T-helper 9 cell (primary cell): Measurements from ENCODE around the gene SLC4A5.

ENCODE experiments used
- DNase-seq: peaks from one replicate; pipeline ENCODE4 v3.0.0-alpha.2; 2020

The SLC4A5 gene

DNA sequence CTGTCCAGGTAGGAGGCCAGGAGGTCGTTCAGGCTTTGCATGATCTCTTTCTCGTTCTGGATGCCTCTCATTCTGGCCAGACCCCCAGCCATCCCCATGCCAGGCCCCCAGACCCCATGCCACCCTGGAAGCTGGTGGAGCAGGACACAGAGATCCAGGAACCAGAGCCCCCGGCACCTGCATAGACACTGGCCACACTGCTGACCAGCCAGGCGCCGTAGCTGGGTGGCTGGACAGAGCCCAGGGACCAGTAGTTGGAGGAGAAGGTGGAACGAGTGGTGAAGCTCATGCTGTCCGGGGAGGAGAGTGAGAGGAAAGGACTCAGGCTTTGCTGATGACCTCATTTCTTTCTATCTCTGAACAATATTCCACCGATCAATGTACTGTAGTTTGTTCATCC is 35.5 kb downstream of the SLC4A5 start:
- no peak for DNase-seq

DNA sequence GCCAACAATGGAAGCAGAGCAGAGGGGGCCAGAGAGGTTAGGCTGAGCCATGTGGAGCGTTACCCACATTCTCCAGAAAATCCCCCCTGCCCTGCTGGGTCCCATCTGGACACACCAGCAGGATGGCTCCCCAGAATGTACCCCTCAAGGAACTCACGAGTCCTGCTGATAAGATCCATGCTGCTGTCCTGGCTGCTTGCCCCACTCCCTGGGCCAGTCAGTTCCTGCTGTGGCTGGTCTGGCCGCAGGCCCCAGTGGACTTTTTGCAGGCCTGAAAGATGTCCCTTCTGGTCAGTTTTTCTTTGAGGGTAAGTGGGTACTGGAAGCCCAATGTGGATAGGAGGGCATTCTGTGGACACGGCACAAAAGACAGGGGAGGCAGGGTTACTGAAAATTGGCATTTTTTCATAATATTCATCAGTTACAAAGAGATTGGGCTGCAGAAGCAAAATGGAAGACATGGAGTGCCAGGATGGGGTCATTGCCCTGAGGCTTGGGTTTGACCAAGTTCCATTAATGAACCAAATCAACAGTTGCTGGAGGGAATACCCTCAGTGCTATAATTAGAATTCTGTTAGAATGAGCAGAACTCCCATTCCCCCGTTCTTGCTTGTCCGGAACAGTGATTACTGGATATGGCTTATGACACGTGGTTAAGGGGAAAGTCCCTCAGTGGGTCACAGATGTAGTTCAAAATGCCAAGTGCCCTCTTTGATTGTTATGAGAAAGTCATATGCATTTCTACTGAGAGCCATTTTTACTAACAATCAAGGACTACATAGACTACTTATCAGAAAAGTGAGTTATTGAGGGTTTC is 38.7 kb downstream of the SLC4A5 start:
- no peak for DNase-seq

DNA sequence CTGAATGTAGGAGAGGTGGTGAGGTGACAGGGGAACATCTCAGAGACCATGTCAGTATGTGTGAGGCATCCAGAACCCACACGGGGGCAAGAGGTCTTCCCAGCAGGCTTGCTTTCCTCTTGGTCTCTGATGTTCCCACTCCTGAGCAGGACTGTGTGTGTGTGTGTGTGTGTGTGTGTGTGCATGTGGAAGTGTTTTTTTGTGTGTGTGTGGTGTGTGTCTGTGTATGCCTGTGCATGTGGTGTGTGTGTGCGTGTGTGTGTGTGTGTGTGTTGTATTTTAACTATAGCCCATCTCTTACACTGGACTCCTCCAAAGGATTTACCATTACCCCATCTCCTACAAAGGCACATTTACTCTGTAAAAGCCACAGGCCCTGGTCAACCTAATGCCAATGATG is 40.4 kb downstream of the SLC4A5 start:
- DNase-seq, result no peak

DNA sequence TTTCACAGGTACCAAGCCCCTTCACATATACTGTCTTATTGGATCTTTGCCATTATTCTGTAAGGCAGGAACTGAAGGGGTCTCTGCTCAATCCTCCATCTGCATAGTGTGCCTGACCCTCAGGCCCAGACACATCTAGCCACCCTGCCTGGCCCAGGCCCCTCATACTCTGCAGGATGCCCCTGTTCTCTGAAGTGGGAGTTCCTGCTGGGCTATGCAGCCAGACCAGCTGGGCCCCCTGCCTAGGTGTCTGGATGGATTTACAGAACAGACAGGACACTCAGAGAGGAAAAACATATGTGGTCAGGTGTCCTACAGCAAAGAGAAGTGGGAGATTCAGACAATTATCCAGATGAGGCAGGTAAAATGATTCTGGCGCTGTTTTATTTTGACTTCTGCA is 42.0 kb downstream of the SLC4A5 start:
- DNase-seq, result no peak

DNA sequence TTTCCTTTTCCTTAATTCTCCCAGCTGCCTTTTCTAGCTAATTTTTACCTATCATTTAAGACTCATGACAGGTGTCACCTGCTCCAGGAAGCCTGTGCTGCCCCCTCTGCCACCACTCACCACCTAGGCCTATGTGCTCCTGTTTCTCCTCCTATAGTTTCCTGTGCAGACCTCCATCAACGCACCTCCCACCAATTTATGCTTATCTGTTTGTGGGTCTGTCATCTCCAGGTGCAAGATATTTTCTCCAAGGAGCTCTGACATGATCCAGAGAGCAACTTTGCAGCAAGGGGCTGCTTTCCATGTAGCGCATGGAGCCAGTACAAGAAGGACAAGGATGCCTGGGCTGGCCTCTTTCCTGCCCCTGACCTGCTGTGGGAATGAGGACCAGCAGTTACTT is 42.7 kb downstream of the SLC4A5 start:
- DNase-seq, result no peak

DNA sequence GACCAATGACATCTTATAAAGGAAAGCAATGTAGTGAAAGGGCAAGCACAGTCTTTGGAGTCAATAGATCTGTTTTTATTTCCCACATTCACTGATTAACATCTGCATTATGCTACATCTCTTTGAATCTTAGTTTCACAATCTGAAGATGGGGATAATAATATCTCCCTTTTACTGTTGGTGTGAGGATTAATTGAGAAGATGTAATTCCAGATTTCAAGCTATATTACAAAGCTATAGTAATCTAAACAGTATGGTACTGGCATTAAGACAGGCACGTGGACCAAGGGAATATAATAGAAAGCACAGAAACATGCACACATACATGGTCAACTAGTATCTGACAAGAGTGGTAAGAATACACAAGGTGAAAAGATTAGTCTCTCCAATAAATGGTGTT is 45.3 kb downstream of the SLC4A5 start:
- no peak for DNase-seq

DNA sequence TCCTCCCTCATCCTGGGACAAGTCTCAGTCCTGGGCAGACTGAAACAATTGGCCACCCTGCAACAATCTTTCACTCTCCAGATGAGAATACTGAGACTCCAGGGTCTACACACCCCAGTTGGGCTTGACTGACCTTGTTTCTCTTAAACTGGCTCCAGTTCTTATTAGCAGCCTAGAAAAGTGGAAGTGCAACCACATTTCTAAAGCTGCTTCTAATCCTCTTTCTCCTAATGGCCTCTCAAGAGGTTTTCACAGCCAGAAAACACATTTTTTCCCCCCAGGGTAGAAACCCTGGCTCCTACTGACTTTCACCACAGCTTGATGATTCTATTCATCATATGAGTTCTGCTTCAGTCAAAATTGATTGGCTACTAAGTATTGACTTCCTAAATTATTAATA is 45.8 kb downstream of the SLC4A5 start:
- no peak for DNase-seq

DNA sequence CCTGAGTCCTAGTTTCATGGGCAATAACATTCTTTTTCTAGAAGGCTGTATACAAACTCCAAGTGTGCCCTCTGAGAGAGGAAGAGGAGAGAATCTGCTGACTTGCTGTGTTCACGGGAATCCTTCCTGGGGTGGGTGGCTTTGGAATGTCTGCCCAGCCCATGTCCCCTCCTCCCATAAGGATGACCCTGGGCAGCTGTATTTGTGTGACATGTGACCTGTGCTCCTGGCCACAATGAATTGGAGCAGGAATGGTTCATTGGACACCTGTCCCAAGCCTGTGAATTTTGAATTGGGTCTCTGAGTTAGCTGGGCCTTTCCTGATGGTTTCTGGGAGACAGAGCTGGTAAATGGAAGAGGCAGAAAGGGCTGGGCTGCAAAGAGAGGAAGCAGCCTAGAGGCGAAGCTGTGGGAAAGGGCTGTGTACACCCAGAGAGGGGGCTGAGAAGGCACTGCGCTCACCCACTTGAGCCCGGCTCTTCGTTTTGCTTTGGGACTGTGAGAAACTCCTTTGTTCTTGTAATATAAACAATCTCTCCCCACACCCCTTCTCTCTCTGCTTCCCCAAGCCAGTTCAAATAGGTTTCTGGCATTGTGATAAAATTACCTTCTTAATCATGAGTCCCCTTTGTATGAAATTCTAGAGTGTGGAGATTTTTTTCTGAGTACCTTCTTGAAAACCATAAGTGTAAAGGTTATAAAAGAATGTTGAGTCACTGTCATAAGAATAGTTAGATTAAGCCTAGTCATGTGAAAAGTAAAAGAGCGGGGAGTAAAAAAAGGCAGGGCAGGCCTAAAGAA is 49.8 kb downstream of the SLC4A5 start:
- DNase-seq, result no peak

DNA sequence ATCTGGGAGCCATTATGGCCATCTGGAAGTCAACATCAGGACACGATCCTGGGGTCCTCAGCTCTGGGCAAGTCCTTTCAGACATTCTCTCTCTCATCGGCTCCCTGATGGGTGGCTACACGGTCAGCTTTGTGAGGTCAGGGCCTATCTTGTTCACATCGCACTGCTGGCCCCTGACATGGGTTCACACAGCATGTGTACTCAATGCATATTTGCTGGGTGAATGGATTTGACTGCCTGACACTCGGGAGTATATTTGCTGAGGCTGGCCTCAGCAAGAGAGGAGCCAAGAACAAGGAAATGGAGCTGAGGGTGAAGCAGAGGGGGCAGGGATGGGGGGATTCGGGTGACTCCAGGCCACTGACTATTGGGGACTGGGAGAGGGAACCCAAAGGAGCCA is 50.5 kb downstream of the SLC4A5 start:
- no peak for DNase-seq

DNA sequence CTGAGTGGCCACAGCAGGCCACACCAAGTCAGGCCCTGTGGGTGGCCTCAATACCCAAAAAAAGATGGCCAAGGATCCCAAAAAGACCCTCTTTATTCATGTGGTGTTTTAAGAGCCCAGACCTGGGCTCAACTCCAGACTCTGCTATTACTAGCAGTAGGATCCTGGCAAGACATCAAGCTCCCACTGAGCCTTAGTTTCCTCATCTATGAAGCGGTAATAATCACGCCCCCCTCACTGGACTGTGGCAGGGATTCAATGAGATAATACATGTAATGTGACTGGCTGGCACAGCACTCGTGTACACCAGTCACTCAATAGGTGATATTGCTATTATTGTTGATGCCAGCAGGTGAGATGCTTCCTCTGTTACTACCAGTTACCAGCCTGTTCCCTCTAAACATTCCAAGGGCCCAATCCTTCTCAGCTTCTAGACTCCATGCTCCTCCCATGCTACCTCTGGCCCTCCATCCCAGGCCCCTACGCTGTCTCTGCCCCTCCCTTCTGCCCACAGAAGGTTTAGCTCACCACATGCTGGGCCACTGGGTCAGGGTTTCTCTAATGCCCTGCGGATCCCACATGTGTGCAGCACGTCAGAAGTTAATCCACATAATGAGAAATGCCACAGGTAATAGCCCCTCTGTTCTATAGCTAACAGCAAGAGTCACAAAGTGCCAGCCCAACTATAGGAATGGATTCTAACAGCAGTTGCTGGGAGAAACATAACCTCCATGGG is 51.2 kb downstream of the SLC4A5 start:
- no peak for DNase-seq

DNA sequence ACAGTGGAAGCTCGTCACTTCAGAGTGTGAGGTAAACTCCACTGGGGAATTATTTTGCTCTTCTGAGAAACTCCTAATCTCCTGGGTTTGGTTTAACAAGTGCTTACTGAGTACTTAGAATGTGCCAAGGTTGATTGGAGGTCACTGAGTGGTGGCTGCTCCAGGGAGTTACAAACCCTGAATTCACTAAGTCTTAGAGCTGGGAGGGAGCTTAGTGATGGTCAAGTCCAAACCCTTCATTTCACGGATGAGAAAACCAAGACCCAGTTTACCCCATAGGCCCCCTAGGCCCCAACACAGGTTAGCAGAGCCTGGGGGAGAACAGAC is 52.0 kb downstream of the SLC4A5 start:
- no peak for DNase-seq

DNA sequence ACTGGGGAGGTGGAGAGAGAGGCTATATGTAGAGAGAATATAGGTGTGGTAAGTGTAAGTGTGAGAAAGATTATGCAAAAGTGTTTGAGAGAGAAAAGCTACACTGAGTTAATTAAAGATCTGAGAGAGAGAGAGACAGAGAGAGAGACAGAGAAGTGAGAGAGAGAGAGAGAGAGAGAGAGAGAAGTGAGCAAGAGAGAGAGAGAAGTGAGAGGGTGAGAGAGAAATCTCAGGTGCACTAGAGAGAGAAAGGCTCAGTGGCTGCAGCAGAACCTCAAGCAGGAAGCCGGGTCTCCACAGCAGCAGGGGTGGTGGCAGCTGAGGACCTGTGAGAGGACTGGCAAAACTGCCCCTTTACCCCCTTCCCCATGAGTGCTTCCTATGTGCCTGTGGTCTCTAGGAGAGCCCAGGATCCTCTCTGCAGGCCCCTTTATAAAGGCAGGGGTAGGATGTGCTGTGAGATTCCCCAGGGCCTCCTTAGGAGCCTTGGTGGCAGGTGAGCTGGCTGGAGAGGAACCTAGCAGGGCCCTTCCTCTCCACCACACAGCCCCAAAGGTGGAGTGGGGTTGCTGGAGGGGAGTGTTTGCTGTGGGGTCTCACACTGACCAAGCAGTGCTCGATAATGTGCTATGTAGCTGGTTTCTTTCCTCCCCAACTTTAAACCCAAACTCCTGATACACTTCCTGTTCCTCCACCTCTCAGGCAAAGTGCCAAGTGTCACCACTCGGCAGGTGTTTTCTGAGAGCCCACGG is 52.6 kb downstream of the SLC4A5 start:
- peak; percentile 18 for DNase-seq

DNA sequence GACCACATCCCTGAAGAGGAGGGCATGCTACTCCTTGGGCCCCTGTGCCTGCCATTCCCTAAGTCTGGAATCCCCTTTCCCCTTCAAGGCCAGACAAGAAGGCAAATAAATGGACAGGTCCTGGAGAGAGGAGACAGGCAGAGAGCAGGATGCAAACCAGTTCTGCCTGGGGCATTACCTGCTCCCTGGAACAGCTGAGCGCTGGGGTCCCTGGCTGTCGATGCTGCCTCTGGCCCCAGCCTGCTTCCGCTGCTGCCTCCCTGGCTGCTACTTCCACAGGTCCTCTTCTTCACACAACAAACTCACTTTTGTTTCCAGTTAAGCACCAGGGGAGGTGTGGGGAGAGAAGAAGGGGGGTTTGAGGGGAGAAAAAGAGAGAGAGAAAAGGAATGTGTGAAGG is 53.1 kb downstream of the SLC4A5 start:
- no peak for DNase-seq

DNA sequence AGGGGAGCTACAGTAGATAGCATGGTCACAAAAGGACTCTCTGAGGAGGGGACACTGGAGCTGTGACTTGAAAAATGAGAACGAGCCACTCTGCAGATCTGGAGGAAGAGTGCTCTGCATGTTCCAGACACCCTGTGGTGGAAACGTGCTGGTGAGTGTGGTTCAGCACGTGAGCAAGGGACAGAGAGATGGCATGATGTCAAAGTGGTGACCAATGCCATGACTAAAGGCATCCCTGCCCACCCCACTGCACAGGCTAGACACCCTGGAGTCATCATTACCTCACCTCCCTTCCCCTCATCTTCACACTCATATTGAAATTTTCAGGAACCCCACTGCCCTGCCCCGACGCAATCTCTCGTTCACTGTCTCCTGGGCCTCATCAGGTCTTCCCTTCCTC is 56.5 kb downstream of the SLC4A5 start:
- no peak for DNase-seq

DNA sequence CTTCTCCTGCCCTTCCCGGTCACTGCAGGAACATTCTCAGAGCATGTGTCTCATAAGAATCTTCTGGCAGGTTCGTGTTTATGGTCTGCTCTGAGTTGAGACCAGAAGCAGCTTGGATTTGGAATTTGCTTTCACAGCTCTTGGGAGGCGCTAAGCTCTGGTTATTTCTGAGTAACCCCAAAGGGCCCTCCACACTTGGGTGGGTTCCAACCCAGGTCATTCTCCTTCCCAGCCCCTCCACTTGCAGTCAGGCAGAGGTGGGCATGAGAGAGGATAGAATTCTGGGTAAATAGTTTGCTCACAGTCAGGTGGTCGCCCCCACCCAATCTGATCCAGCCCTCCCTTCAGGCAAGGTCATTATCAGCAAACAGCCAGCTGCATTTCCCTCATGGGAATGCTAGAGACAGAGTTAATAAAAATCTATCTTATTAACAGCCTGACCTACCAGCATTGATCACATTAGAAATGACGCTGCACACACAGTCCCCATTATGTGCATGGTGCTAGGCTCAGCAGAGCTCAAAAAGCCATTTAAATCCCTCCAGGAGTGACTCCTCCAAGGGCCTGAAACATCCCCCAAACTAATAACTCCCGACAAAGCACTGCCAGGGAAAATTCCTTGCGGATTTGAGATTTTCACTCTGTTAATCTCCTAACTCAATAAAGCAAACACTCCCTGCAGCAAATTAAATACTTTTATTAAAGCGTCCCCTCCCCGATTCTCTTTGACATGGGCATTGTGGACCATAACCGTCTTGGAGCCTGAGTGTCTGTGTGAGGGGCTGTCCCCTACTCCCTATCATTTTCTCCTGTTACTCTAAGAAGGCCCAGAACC is 61.9 kb downstream of the SLC4A5 start:
- DNase-seq, result no peak

DNA sequence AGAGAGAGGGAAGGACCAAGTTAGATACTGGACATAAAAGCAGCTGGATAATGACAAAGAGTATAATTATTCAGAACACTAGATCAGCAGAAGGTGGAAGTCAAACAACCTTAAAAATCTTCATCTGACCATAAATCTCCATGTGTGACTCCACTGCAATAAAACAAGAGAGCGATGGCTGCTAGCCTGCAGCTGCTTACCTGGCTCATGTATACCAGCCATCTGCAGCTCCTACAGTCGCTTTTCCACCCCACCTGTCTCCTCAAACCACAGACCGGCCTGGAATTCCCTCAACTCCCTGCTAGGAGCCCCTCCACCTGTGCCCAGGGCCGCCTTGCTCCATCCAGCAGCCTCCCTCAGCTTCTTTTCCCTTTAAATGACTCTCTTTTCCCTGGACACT is 64.5 kb downstream of the SLC4A5 start:
- no peak for DNase-seq

DNA sequence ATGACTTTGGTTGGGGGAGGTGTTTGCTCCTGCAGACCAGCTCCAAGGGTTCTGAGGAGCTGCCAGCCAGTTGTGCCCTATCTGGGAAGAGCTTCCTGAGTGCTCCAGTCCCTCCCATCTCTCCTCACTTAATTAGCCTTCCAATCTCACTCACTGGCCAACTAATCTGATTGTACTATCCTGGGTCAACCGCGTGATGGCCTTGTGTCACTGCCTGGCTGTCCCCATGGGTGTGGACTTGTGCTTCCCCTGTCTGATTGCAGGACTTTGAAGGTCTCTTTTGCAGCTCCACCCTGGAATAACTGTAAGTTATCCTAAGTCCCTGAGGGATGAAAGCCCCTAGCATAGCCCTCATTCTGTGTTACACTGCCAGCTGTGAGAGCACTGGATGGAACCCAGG is 65.0 kb downstream of the SLC4A5 start:
- DNase-seq, result no peak

DNA sequence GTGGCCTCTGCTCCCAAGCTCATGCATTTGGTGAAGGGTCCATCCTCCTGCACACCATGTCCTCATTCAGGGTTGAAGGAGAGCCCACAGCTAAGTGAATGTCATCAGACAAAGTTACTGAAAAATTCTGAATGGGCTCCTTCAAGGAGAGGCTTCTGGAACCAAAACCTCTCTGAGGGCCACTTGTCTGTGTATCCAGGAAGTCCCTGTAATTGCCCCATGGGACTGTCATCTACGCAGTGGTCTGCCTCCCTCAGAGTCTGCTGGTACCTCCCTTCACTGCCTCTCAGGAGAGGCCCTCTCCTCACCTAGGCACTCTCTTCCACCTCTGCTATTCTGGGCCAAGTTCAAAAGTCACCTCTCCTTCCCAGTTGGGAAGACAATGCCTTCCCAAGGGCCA is 68.0 kb downstream of the SLC4A5 start:
- DNase-seq, result no peak

DNA sequence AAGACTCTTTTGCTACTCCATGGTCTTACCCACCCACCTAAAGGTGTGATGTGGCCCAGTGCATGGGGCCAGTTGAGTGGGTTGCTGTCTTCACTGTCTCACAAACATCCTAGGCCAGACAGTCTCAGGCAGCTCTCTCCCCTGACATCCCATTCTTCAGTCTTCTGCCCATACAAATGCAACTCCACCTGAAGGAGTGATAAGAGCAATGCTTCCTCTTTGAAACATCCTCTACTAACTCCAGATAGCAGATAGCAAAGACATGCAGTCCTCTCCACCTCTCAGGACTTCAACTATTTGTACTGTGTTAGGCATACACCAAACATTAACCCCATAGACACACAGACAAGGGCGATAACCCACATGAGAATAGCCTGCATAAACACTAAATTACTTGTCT is 73.5 kb downstream of the SLC4A5 start:
- DNase-seq, result no peak

DNA sequence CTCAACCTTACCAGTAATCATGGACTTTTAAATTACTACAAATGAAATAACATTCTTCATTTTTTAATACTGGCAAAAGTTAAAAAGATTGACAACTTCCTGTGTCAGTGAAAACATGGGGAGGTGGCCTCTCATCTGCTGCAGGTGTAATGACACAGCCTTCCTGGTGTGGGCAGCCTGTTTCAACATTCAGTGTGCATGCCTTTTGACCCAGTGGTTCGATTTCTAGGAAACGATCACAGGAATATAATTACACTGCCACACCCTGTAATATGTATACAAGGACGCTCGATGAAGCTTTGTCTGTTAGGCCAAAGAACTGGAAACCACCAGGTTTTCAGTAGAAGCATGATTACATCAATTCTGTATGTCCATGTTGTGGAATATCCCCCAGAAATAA is 76.1 kb downstream of the SLC4A5 start:
- DNase-seq, result peak; percentile 32

DNA sequence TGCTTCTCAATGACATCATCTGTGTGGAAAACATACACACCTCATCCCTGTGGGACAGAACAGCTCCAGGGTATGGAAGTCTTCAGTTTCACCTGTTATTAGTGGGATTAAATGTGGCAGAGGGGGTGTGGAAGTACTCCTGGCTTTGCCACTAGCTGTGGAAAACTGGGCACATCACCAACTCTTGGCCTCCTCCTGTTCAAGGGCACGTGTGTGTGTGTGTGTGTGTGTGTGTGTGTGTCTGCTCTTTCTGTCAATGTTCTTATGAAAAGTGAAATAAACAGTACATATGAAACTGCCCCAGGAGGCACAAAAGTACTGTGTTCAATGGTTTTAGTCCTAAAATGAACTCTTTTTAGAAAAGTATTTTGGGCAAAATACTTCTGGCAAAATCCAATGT is 78.9 kb downstream of the SLC4A5 start:
- DNase-seq, result no peak

DNA sequence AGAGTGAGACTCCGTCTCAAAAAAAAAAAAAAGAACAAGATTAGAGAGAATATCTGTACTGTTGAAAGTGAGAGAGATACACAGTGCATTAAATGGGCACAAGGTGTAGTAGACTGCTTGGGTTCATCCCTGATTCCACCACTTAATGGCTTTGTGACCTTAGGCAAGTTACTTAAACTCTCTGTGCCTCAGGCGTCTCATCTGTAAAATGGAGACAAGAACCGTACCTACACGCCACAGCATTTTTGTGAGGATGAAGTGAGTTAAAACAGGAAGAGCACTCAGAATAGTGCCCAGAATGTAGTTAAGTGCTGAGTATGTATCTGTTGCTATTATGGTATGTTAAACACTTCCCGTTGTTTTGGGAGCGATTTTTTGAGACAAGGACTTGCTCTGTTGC is 80.5 kb downstream of the SLC4A5 start:
- DNase-seq, result no peak
